ENCODE data around the gene GPC6.

- no peak for TF ChIP-seq EZH2 (IDR thresholded peaks at IDR 0.05)
- TF ChIP-seq CTCF (IDR thresholded peaks at IDR 0.05) = no peak
- TF ChIP-seq EZH2phosphoT487 (IDR thresholded peaks at IDR 0.05) = no peak
Observed at GRCh38 chr13:93446238-93446637, 219.6 kb downstream of the GPC6 start.

Data from neural progenitor cell (in vitro differentiated cells).